Measurements from ENCODE around the gene ASTN2.

Gene ASTN2

DNA sequence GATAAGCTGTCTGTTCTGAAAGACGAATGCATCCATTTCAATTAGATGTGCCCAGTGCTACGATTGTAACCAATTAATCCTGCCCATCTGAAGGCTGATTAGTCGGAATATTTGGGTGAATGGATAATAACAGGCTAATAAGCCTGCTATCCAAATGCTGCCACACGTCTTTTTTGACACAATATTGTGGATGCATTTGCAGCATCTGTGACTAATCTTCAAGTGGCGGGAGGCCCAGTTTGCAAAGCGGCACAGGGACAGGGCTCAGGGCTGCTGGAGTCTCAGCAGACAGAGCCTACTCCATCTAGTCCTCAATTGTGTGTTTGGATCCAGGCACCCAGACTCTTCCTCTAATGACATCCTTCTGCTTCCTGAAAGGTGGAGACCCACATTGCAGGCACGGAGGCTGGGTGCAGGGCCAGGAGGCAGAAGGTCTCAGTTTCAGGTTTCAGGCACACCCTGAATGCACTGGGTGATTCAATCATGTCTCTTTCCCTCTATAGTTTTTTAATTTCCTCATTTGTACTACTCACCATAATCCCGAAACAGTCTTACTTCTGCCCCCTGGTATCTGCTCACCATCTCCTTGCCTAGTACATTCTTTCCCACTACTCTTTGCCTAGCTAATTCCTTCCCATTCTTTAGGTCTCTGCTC, 169.6 kb downstream of the ASTN2 start:
- no peak for DNase-seq (ENCODE audit: low spot score)

DNA sequence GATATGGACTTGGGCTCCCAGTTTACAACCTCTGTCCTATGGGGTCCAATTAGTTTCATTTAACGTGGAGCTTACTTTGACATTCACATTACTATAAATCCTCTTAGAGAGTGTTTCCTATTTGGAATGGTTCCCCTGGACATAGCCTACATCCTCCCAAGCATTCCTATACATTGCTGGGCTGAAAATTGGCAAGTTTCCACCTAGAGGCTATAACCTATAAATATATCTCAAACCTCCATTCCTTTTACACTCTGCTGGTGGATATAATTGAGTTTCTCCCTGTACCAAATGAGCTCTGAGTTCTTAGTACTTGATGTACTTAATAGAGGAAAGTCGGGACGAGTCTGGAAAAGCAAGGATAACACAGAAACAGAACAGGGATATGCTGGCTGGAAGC, 172.8 kb downstream of the ASTN2 start:
- DNase-seq (ENCODE audit: low spot score) = no peak

DNA sequence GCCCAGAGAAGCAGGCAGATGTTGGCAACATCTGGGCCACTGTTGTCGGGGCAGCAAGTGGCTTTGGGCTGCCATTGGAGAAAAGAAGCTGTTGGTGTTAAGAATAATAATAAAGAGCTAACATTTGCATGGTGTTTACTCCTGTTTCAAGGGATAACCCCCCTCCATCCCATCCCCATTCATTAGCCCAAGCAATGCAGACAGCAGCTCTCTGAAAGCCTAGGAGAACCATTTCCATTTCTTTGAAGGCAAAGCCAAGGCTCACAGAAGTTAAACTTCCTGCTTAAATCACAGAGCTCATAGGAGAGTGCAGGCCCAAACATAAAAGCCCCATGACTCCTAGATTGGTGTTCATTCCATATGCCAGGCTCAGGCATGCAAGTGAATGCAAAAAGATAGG, 175.4 kb downstream of the ASTN2 start:
- DNase-seq (ENCODE audit: low spot score) = no peak

DNA sequence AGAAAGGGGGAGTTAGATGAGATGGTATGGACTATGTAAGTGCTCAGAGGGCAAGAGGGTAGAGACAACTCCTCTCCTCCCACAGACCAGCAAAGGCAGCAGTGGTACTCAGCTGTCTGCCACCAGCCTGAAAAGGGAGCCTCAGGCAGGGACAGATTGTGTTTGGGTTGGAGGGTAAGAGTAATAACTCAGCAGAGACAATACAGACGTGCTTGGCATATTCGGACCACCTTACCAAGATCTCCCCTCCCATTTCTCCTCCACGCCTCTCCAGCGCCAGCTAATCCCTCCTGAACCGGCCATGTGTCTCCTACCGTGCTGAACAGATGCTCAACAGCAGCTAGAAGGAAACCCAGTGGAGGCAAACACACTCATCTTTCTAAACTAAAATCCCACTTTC, 180.8 kb downstream of the ASTN2 start:
- DNase-seq (ENCODE audit: low spot score) = no peak

DNA sequence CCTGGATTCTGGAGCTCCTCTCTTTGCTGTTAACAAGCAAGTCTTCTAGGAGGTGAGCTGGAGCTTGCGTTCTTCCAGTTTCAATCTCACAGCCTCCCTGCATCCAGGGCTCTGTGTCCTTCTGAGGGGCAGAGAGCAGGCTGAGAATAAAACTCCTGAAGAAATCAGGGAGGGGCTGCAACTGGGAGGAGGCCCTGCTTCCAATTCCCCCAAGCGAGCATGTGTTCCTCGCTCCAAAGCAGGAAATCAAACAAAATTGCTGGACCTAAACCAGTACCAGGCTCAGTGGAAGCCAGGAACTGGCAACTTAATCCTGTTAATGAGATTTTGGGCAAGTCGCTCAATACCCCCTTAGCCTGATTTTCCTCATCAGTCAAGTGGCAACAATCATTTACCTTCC, 181.8 kb downstream of the ASTN2 start:
- DNase-seq (ENCODE audit: low spot score) = no peak

DNA sequence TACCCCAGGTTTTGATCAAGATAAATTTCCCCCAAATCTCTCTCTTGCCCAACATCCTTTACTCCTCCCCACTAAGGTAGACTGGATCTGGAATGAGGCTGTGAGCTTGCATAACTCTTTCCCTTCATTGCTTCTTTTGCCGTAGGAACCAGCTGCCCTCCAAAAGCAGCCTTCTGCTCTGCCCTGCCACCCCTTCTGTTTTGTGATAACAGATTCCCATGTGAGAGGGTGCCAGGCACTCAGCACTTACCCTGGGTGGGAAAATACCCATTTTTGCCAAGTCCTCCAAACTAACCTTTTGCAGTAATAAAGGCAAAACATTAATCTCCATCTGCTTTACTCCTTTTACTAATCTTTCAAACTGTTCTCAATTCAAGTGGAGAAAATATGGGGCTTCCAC, 182.6 kb downstream of the ASTN2 start:
- DNase-seq (ENCODE audit: low spot score) = no peak

DNA sequence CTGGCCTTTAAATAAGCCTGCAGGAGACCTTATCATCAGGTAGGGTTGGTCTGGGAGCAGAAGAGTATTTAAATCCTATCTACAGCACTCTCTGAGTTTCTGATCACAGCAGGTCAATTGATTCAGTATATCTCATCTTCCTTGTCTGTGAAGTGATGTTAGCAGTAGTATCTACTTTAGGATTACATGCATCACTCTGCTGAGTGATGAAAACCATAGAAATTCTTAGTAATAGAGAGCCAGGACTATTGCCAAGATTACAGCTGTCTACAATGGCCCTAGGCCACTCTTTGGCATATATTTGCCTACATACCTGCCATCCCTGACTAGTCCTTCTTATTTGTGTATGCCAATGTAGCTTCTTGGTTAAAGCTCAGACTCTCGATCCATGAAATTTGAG, 183.8 kb downstream of the ASTN2 start:
- DNase-seq (ENCODE audit: low spot score) = no peak

DNA sequence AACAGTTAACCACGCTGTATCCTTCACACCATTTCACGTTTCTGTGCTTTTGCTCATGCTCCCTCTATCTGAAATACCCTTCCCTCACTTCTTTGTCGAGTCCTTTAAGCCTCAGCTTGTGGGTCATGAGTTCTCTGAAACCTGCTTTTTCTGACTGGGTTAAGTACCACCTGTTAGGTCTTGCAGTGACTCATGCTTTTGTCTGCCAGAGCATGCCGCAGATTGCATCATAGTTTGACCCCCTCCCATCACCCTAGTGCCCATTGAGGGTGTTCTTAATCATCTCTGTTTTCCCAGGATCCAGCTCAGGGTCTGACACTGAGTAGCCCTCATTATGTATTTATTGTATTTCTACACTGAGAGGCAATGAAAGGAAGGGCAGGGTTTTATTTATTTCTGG, 190.2 kb downstream of the ASTN2 start:
- no peak for DNase-seq (ENCODE audit: low spot score)

DNA sequence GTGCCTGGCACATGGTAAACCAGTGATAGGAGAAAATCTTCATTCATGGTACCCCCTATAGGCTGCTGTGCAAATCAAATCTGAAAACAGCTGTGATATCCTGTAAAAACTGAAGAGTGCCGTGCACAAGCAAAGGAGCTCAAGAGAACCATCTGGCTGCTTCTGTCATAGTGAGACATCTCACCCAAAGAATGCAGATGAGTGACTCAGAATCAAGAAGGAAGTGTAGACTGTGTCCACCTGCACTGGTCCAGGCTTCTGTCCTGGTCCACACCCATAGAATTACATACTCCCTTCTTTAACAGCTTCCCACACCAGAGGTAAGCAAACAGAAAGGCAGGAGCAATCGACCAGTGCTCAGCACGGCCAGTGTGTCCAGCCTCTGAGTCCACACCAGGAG, 195.9 kb downstream of the ASTN2 start:
- no peak for DNase-seq (ENCODE audit: low spot score)

DNA sequence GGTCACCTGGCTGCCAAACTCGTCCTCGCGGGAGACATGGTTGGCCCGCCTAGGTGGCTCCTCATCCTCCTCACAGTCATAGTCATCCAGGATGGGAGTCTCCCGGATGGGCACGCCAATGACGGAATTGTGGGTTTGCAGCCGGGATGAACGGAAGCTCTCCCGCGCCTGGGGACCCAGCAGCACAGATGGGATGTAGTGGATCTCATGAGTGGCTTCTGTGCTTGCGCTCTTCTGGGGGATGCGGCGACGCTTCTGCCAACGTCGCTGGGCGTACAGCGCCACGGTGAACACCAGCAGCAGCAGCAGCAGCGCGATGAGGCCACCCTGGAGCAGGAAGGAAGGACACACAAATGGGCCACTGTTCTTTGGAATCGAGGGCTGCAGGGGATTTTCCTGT, 200.4 kb downstream of the ASTN2 start:
- no peak for DNase-seq (ENCODE audit: low spot score)

DNA sequence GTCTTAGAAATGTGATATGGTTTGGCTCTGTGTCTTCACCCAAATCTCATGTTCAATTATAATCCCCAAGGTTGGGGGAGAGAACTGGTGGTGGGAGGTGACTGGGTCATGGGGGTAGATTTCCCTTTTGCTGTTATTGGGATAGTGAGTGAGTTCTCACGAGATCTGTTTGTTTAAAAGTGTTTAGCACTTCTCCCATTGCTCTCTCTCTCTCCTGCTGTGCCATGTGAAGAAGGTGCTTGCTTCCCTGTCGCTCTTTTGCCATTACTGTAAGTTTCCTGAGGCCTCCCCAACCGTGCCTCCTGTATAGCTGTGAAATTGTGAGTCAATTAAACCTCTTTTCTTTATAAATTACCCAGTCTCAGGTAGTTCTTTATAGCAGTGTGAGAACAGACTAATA, 203.6 kb downstream of the ASTN2 start:
- DNase-seq (ENCODE audit: low spot score) = no peak

DNA sequence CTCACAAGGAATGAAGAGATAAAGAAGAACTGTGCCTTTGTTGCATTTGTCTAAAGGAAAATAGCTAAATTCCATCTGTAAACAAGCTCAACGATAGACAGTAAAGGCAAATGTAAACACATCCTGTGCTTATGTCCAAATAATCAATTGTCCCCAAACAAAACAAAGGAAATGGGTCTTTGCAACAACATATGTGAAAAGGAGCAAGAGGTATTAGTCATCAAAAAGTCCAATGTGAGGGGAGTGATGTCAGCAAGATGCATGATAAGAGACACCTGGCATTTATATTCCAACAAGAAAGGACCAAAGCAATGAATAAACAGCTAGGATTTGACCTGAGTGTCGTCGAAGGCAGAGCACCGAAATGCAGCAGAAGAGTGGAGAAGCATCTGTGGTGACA, 209.1 kb downstream of the ASTN2 start:
- no peak for DNase-seq (ENCODE audit: low spot score)

DNA sequence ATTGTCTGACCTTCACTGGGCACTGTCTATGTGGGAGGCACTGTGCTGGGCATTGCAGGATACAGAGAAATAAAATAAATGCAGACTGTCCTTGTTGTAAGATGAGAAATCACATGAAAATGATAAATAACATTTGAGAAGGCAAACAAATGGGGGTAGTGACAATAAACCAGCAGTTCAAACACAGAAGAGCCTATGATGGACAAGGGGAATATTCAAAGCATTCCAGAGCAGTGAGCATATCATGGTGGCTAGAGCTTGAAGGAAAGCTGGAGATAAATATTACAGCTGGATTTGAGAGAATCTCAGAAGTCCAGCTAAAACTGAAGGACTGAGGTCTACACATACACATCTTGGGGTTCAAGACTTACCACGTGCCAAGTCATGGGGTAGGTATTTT, 209.9 kb downstream of the ASTN2 start:
- no peak for DNase-seq (ENCODE audit: low spot score)

DNA sequence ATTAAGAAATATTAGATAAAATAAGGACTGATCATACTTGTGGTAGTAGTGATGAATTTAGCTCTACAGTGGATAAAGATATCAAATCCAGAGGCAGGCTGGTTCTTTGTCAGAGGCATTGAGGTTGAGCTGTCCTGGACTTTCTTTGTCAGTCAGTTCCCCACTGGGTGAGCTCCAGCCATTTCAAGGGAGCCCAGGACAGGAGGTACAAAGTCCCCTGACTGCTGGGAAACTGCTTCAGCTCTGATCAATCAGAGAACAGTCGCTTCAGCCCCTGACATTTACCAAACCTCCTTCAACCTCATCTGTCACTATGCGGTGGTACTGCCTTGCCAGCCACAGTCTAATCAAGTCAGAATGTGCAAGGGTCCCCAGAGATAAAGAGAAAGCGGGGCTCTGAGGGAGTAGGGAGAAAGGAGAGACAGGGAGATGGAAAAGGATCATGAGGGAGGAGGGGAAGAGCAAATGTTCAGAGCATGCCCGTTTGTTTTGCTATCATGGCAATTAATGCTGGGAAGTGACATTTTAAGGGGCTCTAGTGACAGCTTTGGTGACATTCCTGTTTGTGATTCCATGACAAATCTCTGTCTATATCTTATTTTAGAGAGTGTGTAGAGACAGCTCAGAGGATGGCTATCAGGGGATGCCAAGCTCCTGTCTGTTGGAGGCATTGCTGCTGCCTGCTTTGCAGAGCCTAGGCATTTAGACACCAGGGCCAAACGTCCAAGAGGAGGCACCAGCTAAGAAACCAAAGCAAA, 223.2 kb downstream of the ASTN2 start:
- DNase-seq (ENCODE audit: low spot score) = no peak

DNA sequence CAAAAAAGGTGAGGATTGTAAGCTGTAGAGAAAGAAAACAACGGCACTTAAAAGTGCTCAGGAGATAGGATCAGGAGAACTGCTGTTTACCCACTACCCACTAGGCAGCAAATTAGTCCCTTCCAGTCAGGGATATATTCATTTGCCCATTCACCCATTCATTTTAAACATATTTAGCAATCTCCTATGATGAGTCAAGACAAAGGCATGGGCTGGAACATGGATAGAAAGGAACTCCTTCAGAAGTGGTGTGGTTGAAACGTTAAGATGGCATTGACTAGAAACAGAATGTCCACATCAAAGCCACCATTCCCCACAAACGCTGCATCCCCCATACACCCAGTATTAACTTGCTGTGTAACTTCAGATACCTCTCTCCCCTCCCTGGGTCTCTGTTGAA, 225.7 kb downstream of the ASTN2 start:
- DNase-seq (ENCODE audit: low spot score) = no peak

DNA sequence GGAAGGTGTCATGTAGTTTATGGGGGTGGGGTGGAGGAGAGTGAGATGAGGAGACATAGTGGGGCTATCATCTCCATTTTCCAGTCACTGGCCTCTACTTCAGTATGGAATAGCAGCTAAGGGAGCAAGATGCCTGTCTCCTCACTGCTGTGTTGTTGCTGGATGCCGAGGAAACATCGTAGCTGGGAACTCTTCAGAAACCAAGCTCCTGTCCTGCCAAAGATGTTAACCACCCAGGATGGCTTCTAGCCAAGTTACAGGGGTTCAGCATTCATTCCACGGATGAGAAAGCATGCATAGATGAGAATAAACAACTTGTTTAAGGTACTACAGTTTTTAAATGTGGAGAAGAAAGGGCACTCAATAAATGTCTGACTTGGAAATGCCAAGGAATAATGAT, 226.5 kb downstream of the ASTN2 start:
- no peak for DNase-seq (ENCODE audit: low spot score)

DNA sequence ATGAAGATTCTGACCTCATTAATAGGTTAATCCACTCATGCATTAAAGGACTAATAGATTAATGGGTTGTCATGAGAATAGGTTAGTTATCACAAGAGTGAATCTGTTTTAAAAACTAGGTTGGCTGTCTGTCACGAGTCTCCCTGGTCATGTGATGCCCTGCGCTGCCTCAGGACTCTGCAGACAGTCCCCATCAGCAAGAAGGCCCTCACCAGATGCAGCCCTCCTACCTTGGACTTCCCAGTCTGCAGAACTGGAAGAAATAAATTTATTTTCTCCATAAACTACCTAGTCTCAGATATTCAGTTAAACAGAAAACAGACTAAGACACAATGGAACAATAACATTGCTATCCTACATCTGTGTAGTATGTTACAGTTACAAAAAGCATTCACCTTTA, 227.4 kb downstream of the ASTN2 start:
- no peak for DNase-seq (ENCODE audit: low spot score)

DNA sequence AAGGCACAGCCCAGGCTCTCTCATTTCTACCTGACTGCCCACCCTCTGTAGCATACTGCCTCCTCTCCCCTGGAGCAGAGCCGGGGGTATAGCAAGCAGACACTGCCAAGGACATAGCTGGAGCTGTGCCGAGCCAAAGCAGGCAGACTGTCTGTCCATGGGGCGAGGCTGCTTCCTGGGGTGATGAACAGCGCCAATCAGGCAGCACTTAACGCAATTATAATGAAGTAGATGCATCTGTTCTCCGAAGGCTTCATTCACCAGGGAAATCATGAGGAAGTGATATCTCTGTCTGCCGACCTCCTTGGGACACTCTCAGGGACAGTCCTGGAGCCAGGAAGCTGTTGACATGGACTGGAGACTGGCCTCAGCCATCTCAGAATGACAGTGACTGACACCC, 230.7 kb downstream of the ASTN2 start:
- DNase-seq (ENCODE audit: low spot score) = no peak

DNA sequence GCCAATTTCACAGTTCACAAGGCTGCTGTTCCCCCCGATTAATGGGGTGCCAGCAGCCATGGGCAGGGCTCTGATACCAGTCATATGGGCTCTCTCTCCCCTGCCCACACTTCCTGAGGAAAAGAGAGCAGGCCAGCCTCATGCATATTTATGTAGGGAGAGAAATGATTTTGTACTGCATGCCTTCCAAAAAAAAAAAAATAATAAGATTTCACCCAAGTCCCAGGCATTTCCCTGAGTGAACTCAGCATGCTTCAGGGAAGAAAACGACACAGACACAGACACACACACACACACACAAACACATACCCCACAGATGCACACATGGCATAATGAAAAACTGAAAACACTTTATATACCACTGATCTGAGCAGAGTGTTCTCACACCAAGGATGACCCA, 232.8 kb downstream of the ASTN2 start:
- DNase-seq (ENCODE audit: low spot score) = no peak

DNA sequence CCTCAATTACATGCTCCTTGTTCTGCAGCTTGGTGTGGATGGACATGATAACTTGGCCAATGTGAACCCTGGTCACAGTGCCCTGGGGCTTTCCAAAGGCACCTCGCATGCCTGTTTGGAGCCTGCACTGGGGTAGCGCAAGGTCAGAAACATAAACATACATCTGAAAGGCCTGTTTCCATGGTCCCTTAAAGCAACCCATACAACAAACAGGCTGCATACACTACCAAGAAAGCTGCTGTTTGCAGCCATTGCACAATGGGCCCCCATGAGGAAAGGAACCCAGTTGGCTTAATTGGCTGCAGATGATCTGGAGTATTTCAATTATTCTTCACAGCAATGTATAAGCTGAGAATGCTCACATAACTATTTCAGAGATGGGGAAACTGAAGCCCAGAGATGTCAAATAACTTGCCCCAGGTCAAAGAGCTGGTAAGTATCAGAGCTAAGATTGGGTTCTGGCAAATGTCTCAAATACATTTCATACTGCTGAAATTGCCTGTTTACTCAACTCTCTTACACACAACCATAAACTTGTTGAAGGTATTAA, 233.9 kb downstream of the ASTN2 start:
- DNase-seq (ENCODE audit: low spot score) = no peak

DNA sequence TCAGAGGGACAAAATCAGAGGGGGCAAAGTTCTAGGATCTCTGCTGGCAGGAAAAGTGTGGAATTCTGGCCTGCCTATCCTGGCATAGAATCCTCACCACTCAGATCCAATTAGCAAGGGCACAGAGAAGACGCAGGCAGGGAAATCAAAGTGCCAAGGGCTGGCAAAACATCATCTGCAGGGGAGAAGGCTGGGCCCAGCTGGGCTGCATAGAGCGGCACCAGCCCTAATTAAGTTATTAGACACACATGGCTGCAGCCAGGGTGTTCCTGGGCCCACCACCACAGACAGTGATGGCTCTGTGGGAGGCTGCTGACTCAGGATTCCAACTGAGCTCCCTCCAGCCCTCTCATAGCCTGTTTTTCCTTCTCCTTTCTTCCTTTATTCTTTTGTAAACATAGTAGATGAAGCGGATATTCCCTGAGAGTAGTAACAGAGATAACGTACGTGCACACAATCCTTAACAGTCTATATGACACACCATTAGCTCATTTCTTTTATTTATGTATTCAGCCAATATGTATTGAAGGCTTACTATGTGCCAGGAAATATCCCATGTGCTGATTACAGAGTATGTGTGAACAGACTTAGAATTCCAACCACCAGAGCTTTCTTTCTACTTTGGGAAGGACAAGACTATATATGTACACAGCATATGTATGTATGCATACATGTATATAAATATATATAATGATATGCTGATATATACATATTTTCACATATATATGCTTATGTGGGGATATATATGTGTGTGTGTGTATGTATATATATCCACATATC, 236.1 kb downstream of the ASTN2 start:
- DNase-seq (ENCODE audit: low spot score) = no peak

DNA sequence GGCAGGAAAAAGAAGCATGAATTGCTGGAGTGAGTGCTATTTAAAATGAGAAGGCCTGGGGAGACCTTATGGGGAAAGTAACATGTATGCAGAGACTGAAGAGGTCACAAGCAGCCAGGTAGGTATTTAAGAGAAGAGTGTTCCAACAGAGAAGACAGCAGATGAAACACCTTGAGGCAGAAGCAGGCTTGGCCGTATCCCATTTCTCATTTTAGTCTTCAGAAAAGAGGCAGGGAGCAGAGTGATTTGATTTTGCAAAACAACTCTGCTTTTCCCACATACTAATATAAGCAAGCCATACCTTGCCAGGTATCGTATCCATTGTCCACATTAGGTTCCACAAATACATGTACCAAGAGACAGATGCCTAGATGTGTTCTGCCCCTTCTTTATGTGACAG, 244.3 kb downstream of the ASTN2 start:
- no peak for DNase-seq (ENCODE audit: low spot score)

DNA sequence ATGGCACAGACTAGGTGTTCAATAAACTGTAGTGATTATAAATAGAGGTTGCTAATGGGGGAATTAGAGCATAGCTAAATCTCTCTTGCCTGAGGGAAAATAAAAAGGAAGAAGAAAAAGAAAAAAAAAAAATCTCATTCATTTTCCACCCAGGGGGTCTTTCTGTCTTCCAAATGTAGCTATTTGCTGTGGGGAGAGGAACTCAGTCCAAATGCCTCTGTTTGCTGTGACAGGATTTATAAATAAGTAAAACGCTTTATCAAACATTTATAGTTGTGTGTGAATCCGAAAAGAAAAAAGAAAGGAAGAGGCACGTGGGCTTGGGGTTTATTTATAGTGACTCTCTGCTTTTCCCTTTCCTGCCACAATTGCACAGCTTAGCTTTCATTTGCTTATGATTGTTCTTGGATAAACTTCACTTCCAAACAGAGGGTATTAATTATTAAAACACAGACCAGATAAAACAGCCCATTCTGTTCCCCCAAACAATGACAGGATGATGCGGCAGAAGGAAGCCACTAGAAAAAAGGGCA, 245.7 kb downstream of the ASTN2 start:
- no peak for DNase-seq (ENCODE audit: low spot score)

Data from germinal center (tissue), 1 donor.